DND-41 (cell line): ENCODE results near the gene XRCC2.

Experiments used
- ATAC-seq: fragments of 200-7000 bp; cut with Tn5 transposase; 3 replicates; pipeline ENCODE4 v1.9.1; 2021; ENCODE audit warnings: low read depth; ENCODE audit not compliant: insufficient read depth
- DNase-seq: peaks from one replicate; pipeline ENCODE4 v3.0.0-alpha.2; 2020
- H2AFZ ChIP-seq: 2 replicates; pipeline ENCODE4 v1.6.0; 2012; ENCODE audit warnings: low read depth, low read length
- H3K27ac ChIP-seq: 2 replicates; pipeline ENCODE4 v1.5.1; 2012; ENCODE audit warnings: low read length, inconsistent platforms
- H3K27me3 ChIP-seq: fragments of 200-600 bp; sonication (generic); 2 replicates; pipeline ENCODE4 v1.6.0; 2012; ENCODE audit warnings: low read length, mild to moderate bottlenecking, inconsistent platforms; ENCODE audit not compliant: insufficient read depth, poor library complexity
- H3K36me3 ChIP-seq: 2 replicates; pipeline ENCODE4 v1.5.1; 2012; ENCODE audit warnings: low read length, inconsistent platforms; ENCODE audit not compliant: insufficient read depth
- H3K4me1 ChIP-seq: 2 replicates; pipeline ENCODE4 v1.5.1; 2012; ENCODE audit warnings: mild to moderate bottlenecking, low read length; ENCODE audit not compliant: insufficient read depth
- H3K4me2 ChIP-seq: 2 replicates; pipeline ENCODE4 v1.6.0; 2012; ENCODE audit warnings: mild to moderate bottlenecking, moderate library complexity, low read length, inconsistent platforms; ENCODE audit not compliant: insufficient read depth
- H3K4me3 ChIP-seq, 2 experiments: fragments of 200-600 bp in 1 of 2; shearing (Covaris generic) in 1 of 2; 2 replicates each; pipeline ENCODE4 v1.5.1; 2012 to 2016; ENCODE audit warnings: inconsistent platforms in 2 of 2, low read length in 2 of 2, mild to moderate bottlenecking in 2 of 2, low read depth in 1 of 2, moderate library complexity in 1 of 2
- H3K79me2 ChIP-seq: 2 replicates; pipeline ENCODE4 v1.6.0; 2012; ENCODE audit warnings: low read length, inconsistent platforms; ENCODE audit not compliant: insufficient read depth
- H3K9ac ChIP-seq: 2 replicates; pipeline ENCODE4 v1.6.0; 2012; ENCODE audit warnings: low read depth, mild to moderate bottlenecking, inconsistent platforms, low read length, moderate library complexity
- H3K9me3 ChIP-seq: 2 replicates; pipeline ENCODE4 v1.5.1; 2012; ENCODE audit warnings: low read length, moderate library complexity, mild to moderate bottlenecking, inconsistent platforms; ENCODE audit not compliant: insufficient read depth, severe bottlenecking
- H4K20me1 ChIP-seq: 2 replicates; pipeline ENCODE4 v1.6.0; 2012; ENCODE audit warnings: low read length; ENCODE audit not compliant: insufficient read depth
- EZH2 ChIP-seq: IDR thresholded peaks from 3 replicates; pipeline ENCODE4 v1.6.1; 2012; ENCODE audit warnings: borderline replicate concordance, low read depth, mild to moderate bottlenecking, moderate library complexity, low read length, inconsistent platforms; ENCODE audit not compliant: severe bottlenecking
- TF ChIP-seq, protein P1 (sequence below): IDR thresholded peaks from 2 replicates; pipeline ENCODE4 v1.5.1; 2012; ENCODE audit warnings: borderline replicate concordance, low read length, moderate library complexity, mild to moderate bottlenecking; ENCODE audit not compliant: poor library complexity, severe bottlenecking; ENCODE audit errors: extremely low read depth

XRCC2 gene

GRCh38 chr7:152615031-152615741 lies 60.8 kb downstream of the XRCC2 start:
- Histone ChIP-seq H3K9ac (no peak overlapping the region), H3K27me3 (no peaks in the 10 kb centered on the region), H2AFZ (no peak overlapping the region), H3K4me3 (no peak overlapping the region), H3K4me1 (no peaks in the 10 kb centered on the region), H3K79me2 (no peaks in the 10 kb centered on the region), H3K9me3 (peaks cover 7% of the 10 kb centered on the region), H3K27ac (no peak overlapping the region), H3K4me2 (no peak overlapping the region), H4K20me1 (no peaks in the 10 kb centered on the region), H3K36me3 (no peaks in the 10 kb centered on the region)
- ATAC-seq (no peak), DNase-seq (no peak)
- no peak for TF ChIP-seq EZH2
- TF ChIP-seq, protein P1, sequence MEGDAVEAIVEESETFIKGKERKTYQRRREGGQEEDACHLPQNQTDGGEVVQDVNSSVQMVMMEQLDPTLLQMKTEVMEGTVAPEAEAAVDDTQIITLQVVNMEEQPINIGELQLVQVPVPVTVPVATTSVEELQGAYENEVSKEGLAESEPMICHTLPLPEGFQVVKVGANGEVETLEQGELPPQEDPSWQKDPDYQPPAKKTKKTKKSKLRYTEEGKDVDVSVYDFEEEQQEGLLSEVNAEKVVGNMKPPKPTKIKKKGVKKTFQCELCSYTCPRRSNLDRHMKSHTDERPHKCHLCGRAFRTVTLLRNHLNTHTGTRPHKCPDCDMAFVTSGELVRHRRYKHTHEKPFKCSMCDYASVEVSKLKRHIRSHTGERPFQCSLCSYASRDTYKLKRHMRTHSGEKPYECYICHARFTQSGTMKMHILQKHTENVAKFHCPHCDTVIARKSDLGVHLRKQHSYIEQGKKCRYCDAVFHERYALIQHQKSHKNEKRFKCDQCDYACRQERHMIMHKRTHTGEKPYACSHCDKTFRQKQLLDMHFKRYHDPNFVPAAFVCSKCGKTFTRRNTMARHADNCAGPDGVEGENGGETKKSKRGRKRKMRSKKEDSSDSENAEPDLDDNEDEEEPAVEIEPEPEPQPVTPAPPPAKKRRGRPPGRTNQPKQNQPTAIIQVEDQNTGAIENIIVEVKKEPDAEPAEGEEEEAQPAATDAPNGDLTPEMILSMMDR, result no peak

- no peak overlapping the region for H3K27ac ChIP-seq
- H3K4me2 ChIP-seq, result no peak overlapping the region
- no peak for ATAC-seq
- H2AFZ ChIP-seq, result no peak overlapping the region
- no peak for DNase-seq
- no peaks in the 10 kb centered on the region for H3K4me1 ChIP-seq
- no peaks in the 10 kb centered on the region for H4K20me1 ChIP-seq
- H3K79me2 ChIP-seq, result no peaks in the 10 kb centered on the region
- no peak overlapping the region for H3K4me3 ChIP-seq
- no peaks in the 10 kb centered on the region for H3K36me3 ChIP-seq
- no peaks in the 10 kb centered on the region for H3K27me3 ChIP-seq
- TF ChIP-seq, protein P1, result no peak
- TF ChIP-seq EZH2, result no peak
- no peak overlapping the region for H3K9ac ChIP-seq
- H3K9me3 ChIP-seq, result peaks cover 7% of the 10 kb centered on the region
These were observed 67.3 kb downstream of the XRCC2 start for GRCh38 chr7:152608656-152609055.

- H3K27ac ChIP-seq, result no peak overlapping the region
- no peak overlapping the region for H2AFZ ChIP-seq
- no peaks in the 10 kb centered on the region for H3K27me3 ChIP-seq
- no peak overlapping the region for H3K9ac ChIP-seq
- H3K9me3 ChIP-seq, result peaks cover 7% of the 10 kb centered on the region
- no peak for ATAC-seq
- H3K4me2 ChIP-seq, result no peak overlapping the region
- TF ChIP-seq, protein P1, result no peak
- TF ChIP-seq EZH2, result no peak
- H3K4me1 ChIP-seq, result no peaks in the 10 kb centered on the region
- no peak for DNase-seq
- no peaks in the 10 kb centered on the region for H4K20me1 ChIP-seq
- H3K79me2 ChIP-seq, result no peaks in the 10 kb centered on the region
- no peaks in the 10 kb centered on the region for H3K36me3 ChIP-seq
- no peak overlapping the region for H3K4me3 ChIP-seq
These were observed 67.7 kb downstream of the XRCC2 start for GRCh38 chr7:152608208-152608607.
